Glomerular visceral epithelial cell (primary cell): ENCODE data around the gene MMP14.
"Not testable (repeated sequence)": the region's sequence is repeated elsewhere in the genome, so short reads cannot be mapped to it uniquely, and the experiment has no call there.

Source experiments
- DNase-seq: peaks from one replicate; pipeline ENCODE4 v3.0.0-alpha.2; 2016; ENCODE audit errors: extremely low spot score

Gene MMP14

GRCh38 chr14:22842211-22843122 is 6.1 kb downstream of the MMP14 start:
- no peak for DNase-seq

- DNase-seq: no peak
Observed at GRCh38 chr14:22843123-22843925, 6.9 kb downstream of the MMP14 start.

GRCh38 chr14:22844221-22845102 is 8.1 kb downstream of the MMP14 start:
- DNase-seq: no peak

GRCh38 chr14:22845103-22845394 is 8.7 kb downstream of the MMP14 start:
- no peak for DNase-seq

- DNase-seq: no peak
Observed at GRCh38 chr14:22845821-22846625, 9.6 kb downstream of the MMP14 start.

- no peak for DNase-seq
Observed at GRCh38 chr14:22846811-22847307, 10.5 kb downstream of the MMP14 start.

- DNase-seq: peak; percentile 67
Observed at GRCh38 chr14:22847661-22848341, 11.4 kb downstream of the MMP14 start.

GRCh38 chr14:22848351-22849164 is 12.2 kb downstream of the MMP14 start:
- DNase-seq: peak; percentile 81

GRCh38 chr14:22849212-22849819 is 12.9 kb downstream of the MMP14 start:
- DNase-seq: peak; percentile 51

- peak; percentile 96 for DNase-seq
Observed at GRCh38 chr14:22850944-22851764, 14.8 kb downstream of the MMP14 start.

GRCh38 chr14:22852178-22852577 is 15.8 kb downstream of the MMP14 start:
- DNase-seq: not testable (repeated sequence)

- DNase-seq: no peak
Observed at GRCh38 chr14:22852599-22852939, 16.2 kb downstream of the MMP14 start.

GRCh38 chr14:22852940-22853767 is 16.8 kb downstream of the MMP14 start:
- DNase-seq: peak; percentile 92

GRCh38 chr14:22854296-22854695 is 17.9 kb downstream of the MMP14 start:
- DNase-seq: not testable (repeated sequence)

GRCh38 chr14:22854963-22855724 is 18.8 kb downstream of the MMP14 start:
- no peak for DNase-seq

GRCh38 chr14:22856428-22856827 is 20.0 kb downstream of the MMP14 start:
- DNase-seq: no peak

- DNase-seq: not testable (repeated sequence)
Observed at GRCh38 chr14:22860377-22860776, 24.0 kb downstream of the MMP14 start.
